ENCODE data around the gene MAPK8IP1.

- TF ChIP-seq CTCF (conservative IDR thresholded peaks at IDR 0.05) (no peak), EZH2 (IDR thresholded peaks at IDR 0.05; ENCODE audit: low read depth) (no peak)
These were observed 47.8 kb downstream of the MAPK8IP1 start for GRCh38 chr11:45933131-45933831.

Measured in PC-9 (cell line).